Ovary (tissue), 9 donors: ENCODE measurements around the gene HNRNPU. TPM values are rescaled to one million over a fixed set of nuclear protein-coding genes. Genes with fewer than 3 reads are reported as not detected.

ENCODE experiments used
- DNase-seq, 5 donors: peaks; one replicate each; pipeline ENCODE4 v3.0.0-alpha.2; 2019 to 2020
- H3K27ac ChIP-seq, 2 donors: fragments of 200-600 bp; one replicate each; pipeline versions ENCODE4 v1.5.1 to v1.8.0; 2019 to 2022
- H3K27me3 ChIP-seq: fragments of 200-600 bp; one replicate; pipeline ENCODE4 v1.8.0; 2022
- H3K36me3 ChIP-seq: fragments of 200-600 bp; sonication (generic); one replicate; pipeline ENCODE4 v1.5.1; 2019
- H3K4me1 ChIP-seq: one replicate; pipeline ENCODE4 v1.8.1; 2013; ENCODE audit warnings: mild to moderate bottlenecking, moderate library complexity; ENCODE audit not compliant: insufficient read depth
- H3K4me3 ChIP-seq: fragments of 200-600 bp; sonication (generic); one replicate; pipeline ENCODE4 v1.5.1; 2017
- H3K9me3 ChIP-seq, 2 donors: fragments of 200-600 bp in 1 of 2; sonication (generic) in 1 of 2; one replicate each; pipeline versions ENCODE4 v1.5.1 to v1.8.1; 2013 to 2019; ENCODE audit warnings: mild to moderate bottlenecking in 1 of 2, moderate library complexity in 1 of 2
- CTCF ChIP-seq, 3 donors: fragments of 450-650 bp in 2 of 3; fragments of 200-600 bp in 1 of 3; IDR thresholded peaks; one replicate each; pipeline versions ENCODE4 v1.5.1 to v1.8.0; 2016 to 2022; ENCODE audit warnings: antibody characterized with exemption in 3 of 3, mild to moderate bottlenecking in 1 of 3
- EP300 ChIP-seq: sonication (generic); formaldehyde crosslinking; IDR thresholded peaks from one replicate; pipeline ENCODE4 v1.6.1; 2017; ENCODE audit warnings: antibody characterized with exemption
- POLR2A ChIP-seq: fragments of 450-650 bp; IDR thresholded peaks from one replicate; pipeline ENCODE4 v1.6.1; 2017; ENCODE audit warnings: antibody characterized with exemption, mild to moderate bottlenecking, moderate library complexity
- WGBS, 3 donors: extraction: QIAGEN DNeasy Blood & Tissue Kit in 1 of 3; methylation state at CpG; one replicate each; pipeline versions ENCODE4 v1.1.5 to v1.1.7; 2013 to 2017; 5-methylcytosine and 5-hydroxymethylcytosine counted together
- intact Hi-C, 4 donors: fragments of 100-400 bp; cut with DNase I; formaldehyde crosslinking; loops; one replicate each; pipeline versions ENCODE4 v1.11.0 to v1.15.1; 2022 to 2023
- polyA plus RNA-seq, 2 donors: library from polyadenylated mRNA; stranded (reverse); fragments of 200-250 nt in 1 of 2; fragments of 350-450 nt in 1 of 2; fragmentation: Illumina TruSeq in 1 of 2; extraction: RNeasy Lipid Tissue Mini Kit (QIAGEN cat#74804) in 1 of 2; gene quantifications; one replicate each; pipeline ENCODE4 v1.2.3, GENCODE V29; 2013 to 2014
- total RNA-seq, 7 donors: library from RNA; depleted of rRNA in 2 of 7; stranded (reverse); fragments of >200 nt in 2 of 7; fragmentation: NEBNext Ultra II Directional in 3 of 7; extraction: Animal tissue kit (Norgen Biotek cat#: 25700) in 3 of 7; gene quantifications; one replicate each; pipeline versions ENCODE4 v1.1.0 to v1.2.4, GENCODE V29; 2016 to 2023
- donor health status: DM: no; HTN: no; CAD: no; lungs with moderate emphysema.
- donor health status: DM: no; HTN: no; CAD: no.
- donor health status: Bipolar disorder and iron deficiency.
- donor health status: DM: yes; HTN: yes; CAD: no.
- donor health status: DM: no; HTN: no; CAD: no.
- donor health status: DM: yes; HTN: yes; CAD: no.

The HNRNPU gene
- total and polyA plus RNA-seq, 9 donors, result 163 to 408 (median 314) TPM

- H3K4me1 ChIP-seq, result peaks cover 10% of the 10 kb centered on the region
- WGBS, 3 donors, result 0 to 1% (median 1%) methylated on average over 7 of the region's 7 CpGs
Measured at GRCh38 chr1:244862354-244862698, 2.0 kb downstream of the HNRNPU start.

GRCh38 chr1:244861683-244862082 is 2.7 kb downstream of the HNRNPU start:
- Histone ChIP-seq H3K4me3 (peak overlapping the region; percentile 76), H3K4me1 (peaks cover 10% of the 10 kb centered on the region), H3K27ac (peak overlapping the region in 1 of 2 donors; percentile 99), H3K36me3 (no peaks in the 10 kb centered on the region), H3K9me3 (no peaks in the 10 kb centered on the region), H3K27me3 (no peaks in the 10 kb centered on the region)
- no peak for DNase-seq
- WGBS, 3 donors, result 0 to 4% (median 1%) methylated on average over 2 of the region's 2 CpGs
- TF ChIP-seq POLR2A, result no peak
- TF ChIP-seq CTCF (IDR thresholded peaks at IDR 0.05), result no peak
- no peak for TF ChIP-seq EP300
- intact Hi-C loops, result loop anchor here in 1 of 4 donors (10.0 kb wide), 1 partner anchor 207 kb away; the partner anchor contains the start of gene DESI2

More at GRCh38 chr1:244862354-244862698, 2.0 kb downstream of the HNRNPU start:
- no peaks in the 10 kb centered on the region for H3K9me3 ChIP-seq
- intact Hi-C loops, result loop anchor here in 1 of 4 donors (10.0 kb wide), 1 partner anchor 208 kb away; the partner anchor contains the start of gene DESI2
- TF ChIP-seq CTCF (IDR thresholded peaks at IDR 0.05) (no peak), POLR2A (no peak), EP300 (no peak)
- no peaks in the 10 kb centered on the region for H3K36me3 ChIP-seq
- H3K27me3 ChIP-seq, result no peaks in the 10 kb centered on the region
- no peak for DNase-seq
- H3K27ac ChIP-seq, result peak overlapping the region; percentile 98 to 99
- peak overlapping the region; percentile 76 for H3K4me3 ChIP-seq

- Histone ChIP-seq H3K36me3 (no peaks in the 10 kb centered on the region), H3K27me3 (no peaks in the 10 kb centered on the region), H3K9me3 (no peaks in the 10 kb centered on the region), H3K4me1 (peaks cover 10% of the 10 kb centered on the region), H3K4me3 (peak overlapping the region; percentile 76), H3K27ac (no peak overlapping the region)
- intact Hi-C loops, result loop anchor here in 1 of 4 donors (10.0 kb wide), 1 partner anchor 206 kb away; the partner anchor contains the start of gene DESI2
- WGBS, 3 donors, result 1 to 6% (median 3%) methylated on average over 2 of the region's 2 CpGs
- no peak for TF ChIP-seq CTCF (IDR thresholded peaks at IDR 0.05)
- no peak for TF ChIP-seq POLR2A
- TF ChIP-seq EP300, result no peak
- DNase-seq, result no peak
Measured at GRCh38 chr1:244860914-244861610, 3.3 kb downstream of the HNRNPU start.

- no peaks in the 10 kb centered on the region for H3K36me3 ChIP-seq
- DNase-seq, result no peak
- TF ChIP-seq POLR2A (no peak), CTCF (IDR thresholded peaks at IDR 0.05) (no peak), EP300 (no peak)
- no peak overlapping the region for H3K27ac ChIP-seq
- no peak overlapping the region for H3K4me3 ChIP-seq
- no peaks in the 10 kb centered on the region for H3K9me3 ChIP-seq
- H3K4me1 ChIP-seq, result peaks cover 9% of the 10 kb centered on the region
- H3K27me3 ChIP-seq, result no peaks in the 10 kb centered on the region
- WGBS, 3 donors, result 49 to 61% (median 54%) methylated on average over 9 of the region's 9 CpGs
- intact Hi-C loops, result loop anchor here in 1 of 4 donors (10.0 kb wide), 1 partner anchor 205 kb away; the partner anchor contains the start of gene DESI2
Measured at GRCh38 chr1:244860078-244860477, 4.3 kb downstream of the HNRNPU start.
